Endothelial cell (in vitro differentiated cells): ENCODE data around the gene DRD1. TPM values are rescaled to one million over a fixed set of nuclear protein-coding genes. Genes with fewer than 3 reads are reported as not detected.
"Not testable (repeated sequence)": the region's sequence is repeated elsewhere in the genome, so short reads cannot be mapped to it uniquely, and the experiment has no call there.

Experiments used
- DNase-seq: peaks from one replicate; pipeline ENCODE4 v3.0.0; 2021; ENCODE audit warnings: low spot score
- H3K27ac Mint-ChIP-seq: one replicate; pipeline ENCODE4 v1.8.0; 2021; ENCODE audit warnings: mixed read lengths, inconsistent platforms; ENCODE audit not compliant: unreplicated experiment
- H3K27me3 Mint-ChIP-seq: one replicate; pipeline ENCODE4 v1.8.0; 2021; ENCODE audit warnings: mild to moderate bottlenecking, moderate library complexity, mixed read lengths, inconsistent platforms; ENCODE audit not compliant: unreplicated experiment
- H3K36me3 Mint-ChIP-seq: one replicate; pipeline ENCODE4 v1.8.0; 2021; ENCODE audit warnings: mild to moderate bottlenecking, low read depth, mixed read lengths, inconsistent platforms; ENCODE audit not compliant: unreplicated experiment
- H3K4me1 Mint-ChIP-seq: one replicate; pipeline ENCODE4 v1.8.0; 2021; ENCODE audit warnings: mild to moderate bottlenecking, mixed read lengths, inconsistent platforms; ENCODE audit not compliant: unreplicated experiment
- H3K4me3 Mint-ChIP-seq: one replicate; pipeline ENCODE4 v1.8.0; 2021; ENCODE audit warnings: mild to moderate bottlenecking, mixed read lengths, inconsistent platforms; ENCODE audit not compliant: unreplicated experiment
- H3K9me3 Mint-ChIP-seq: one replicate; pipeline ENCODE4 v1.8.0; 2021; ENCODE audit warnings: mixed read lengths, inconsistent platforms; ENCODE audit not compliant: unreplicated experiment
- total RNA-seq: library from RNA; stranded (reverse); fragmentation: NEBNext Ultra II Directional; extraction: Animal tissue kit (Norgen Biotek cat#: 25700); gene quantifications from one replicate; pipeline ENCODE4 v1.2.1, GENCODE V29; 2021; ENCODE audit not compliant: unreplicated experiment
- TF ChIP-seq, protein P1 (sequence below): fragments of 200-600 bp; sonication (generic); IDR thresholded peaks from one replicate; pipeline ENCODE4 v1.5.0; 2021; ENCODE audit warnings: antibody characterized with exemption; ENCODE audit not compliant: unreplicated experiment

DRD1 gene
- total RNA-seq, 1 donor from 2014 or later = 0.18 TPM

GRCh38 chr5:175410926-175411325 is 33.1 kb downstream of the DRD1 start:
- H3K36me3 Mint-ChIP-seq = no peaks in the 10 kb centered on the region
- no peaks in the 10 kb centered on the region for H3K4me1 Mint-ChIP-seq
- H3K27me3 Mint-ChIP-seq = no peaks in the 10 kb centered on the region
- H3K27ac Mint-ChIP-seq = no peak overlapping the region
- no peaks in the 10 kb centered on the region for H3K9me3 Mint-ChIP-seq
- DNase-seq = no peak
- H3K4me3 Mint-ChIP-seq = no peak overlapping the region
- TF ChIP-seq, protein P1, sequence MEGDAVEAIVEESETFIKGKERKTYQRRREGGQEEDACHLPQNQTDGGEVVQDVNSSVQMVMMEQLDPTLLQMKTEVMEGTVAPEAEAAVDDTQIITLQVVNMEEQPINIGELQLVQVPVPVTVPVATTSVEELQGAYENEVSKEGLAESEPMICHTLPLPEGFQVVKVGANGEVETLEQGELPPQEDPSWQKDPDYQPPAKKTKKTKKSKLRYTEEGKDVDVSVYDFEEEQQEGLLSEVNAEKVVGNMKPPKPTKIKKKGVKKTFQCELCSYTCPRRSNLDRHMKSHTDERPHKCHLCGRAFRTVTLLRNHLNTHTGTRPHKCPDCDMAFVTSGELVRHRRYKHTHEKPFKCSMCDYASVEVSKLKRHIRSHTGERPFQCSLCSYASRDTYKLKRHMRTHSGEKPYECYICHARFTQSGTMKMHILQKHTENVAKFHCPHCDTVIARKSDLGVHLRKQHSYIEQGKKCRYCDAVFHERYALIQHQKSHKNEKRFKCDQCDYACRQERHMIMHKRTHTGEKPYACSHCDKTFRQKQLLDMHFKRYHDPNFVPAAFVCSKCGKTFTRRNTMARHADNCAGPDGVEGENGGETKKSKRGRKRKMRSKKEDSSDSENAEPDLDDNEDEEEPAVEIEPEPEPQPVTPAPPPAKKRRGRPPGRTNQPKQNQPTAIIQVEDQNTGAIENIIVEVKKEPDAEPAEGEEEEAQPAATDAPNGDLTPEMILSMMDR = no peak

DNA sequence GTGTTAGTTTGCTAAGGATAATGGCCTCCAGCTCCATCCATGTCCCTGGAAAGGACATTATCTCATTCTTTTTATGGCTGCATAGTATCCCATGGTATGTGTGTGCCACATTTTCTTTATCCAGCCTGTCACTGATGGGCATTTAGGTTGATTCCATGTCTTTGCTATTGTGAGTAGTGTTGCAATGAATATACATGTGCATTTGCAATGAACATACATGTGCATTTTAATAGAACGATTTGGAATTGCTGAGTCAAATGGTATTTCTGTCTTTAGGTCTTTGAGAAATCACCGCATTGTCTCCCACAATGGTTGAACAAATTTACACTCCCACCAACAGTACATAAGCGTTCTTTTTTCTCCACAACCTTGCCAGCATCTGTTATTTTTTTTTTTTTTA is 37.7 kb downstream of the DRD1 start:
- DNase-seq = no peak
- no peaks in the 10 kb centered on the region for H3K36me3 Mint-ChIP-seq
- H3K9me3 Mint-ChIP-seq = no peaks in the 10 kb centered on the region
- no peak overlapping the region for H3K4me3 Mint-ChIP-seq
- H3K27me3 Mint-ChIP-seq = no peaks in the 10 kb centered on the region
- TF ChIP-seq, protein P1 = no peak
- H3K27ac Mint-ChIP-seq = no peak overlapping the region
- H3K4me1 Mint-ChIP-seq = no peaks in the 10 kb centered on the region

DNA sequence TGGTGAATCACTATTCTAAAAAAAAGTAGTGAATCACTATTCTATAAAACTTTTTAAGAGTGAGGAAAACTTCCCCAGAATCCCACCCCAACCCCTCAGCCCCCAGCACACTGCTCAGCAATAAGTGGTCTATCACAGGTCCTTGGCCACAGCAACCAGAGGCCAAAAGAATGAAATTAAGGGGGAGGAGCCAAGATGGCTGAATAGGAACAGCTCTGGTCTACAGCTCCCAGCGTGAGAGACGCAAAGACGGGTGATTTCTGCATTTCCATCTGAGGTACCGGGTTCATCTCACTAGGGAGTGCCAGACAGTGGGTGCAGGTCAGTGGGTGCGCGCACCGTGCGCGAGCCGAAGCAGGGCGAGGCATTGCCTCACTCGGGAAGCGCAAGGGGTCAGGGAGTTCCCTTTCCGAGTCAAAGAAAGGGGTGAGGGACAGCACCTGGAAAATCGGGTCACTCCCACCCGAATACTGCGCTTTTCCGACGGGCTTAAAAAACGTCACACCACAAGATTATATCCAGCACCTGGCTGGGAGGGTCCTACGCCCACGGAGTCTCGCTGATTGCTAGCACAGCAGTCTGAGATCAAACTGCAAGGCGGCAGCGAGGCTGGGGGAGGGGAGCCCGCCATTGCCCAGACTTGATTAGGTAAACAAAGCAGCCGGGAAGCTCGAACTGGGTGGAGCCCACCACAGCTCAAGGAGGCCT is 46.2 kb downstream of the DRD1 start:
- H3K27me3 Mint-ChIP-seq, H3K27ac Mint-ChIP-seq, DNase-seq, H3K4me3 Mint-ChIP-seq, H3K9me3 Mint-ChIP-seq, H3K36me3 Mint-ChIP-seq, H3K4me1 Mint-ChIP-seq: not testable (repeated sequence)

- H3K4me1 Mint-ChIP-seq, H3K36me3 Mint-ChIP-seq, H3K27ac Mint-ChIP-seq, H3K27me3 Mint-ChIP-seq, H3K9me3 Mint-ChIP-seq, DNase-seq, H3K4me3 Mint-ChIP-seq: not testable (repeated sequence)
Measured at GRCh38 chr5:175395430-175395829, 48.6 kb downstream of the DRD1 start.

DNA sequence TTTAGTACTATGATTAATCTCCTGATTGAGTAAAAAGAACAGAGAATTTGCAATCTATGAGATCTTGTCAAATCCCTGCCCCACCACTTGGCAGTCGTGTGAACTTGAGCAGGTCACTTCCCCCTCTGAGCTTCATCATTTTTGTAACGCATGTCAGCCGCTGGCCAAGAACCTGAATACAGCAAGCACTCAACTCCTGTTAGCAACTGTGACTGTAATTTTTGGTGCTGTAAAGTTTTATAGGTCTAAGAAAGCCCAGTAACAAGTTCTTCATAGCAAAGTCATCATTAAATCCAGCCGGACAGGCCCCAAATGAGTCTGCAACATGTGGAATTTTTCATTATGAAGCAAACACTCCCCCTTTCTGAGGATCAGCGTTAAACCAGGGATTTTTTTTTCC is 49.4 kb downstream of the DRD1 start:
- H3K9me3 Mint-ChIP-seq = no peaks in the 10 kb centered on the region
- no peak overlapping the region for H3K4me3 Mint-ChIP-seq
- no peak overlapping the region for H3K27ac Mint-ChIP-seq
- no peaks in the 10 kb centered on the region for H3K36me3 Mint-ChIP-seq
- DNase-seq = no peak
- TF ChIP-seq, protein P1 = no peak
- H3K4me1 Mint-ChIP-seq = no peaks in the 10 kb centered on the region
- no peaks in the 10 kb centered on the region for H3K27me3 Mint-ChIP-seq

- Mint-ChIP-seq H3K27me3 (no peaks in the 10 kb centered on the region), H3K36me3 (no peaks in the 10 kb centered on the region), H3K9me3 (no peaks in the 10 kb centered on the region), H3K4me3 (no peak overlapping the region), H3K4me1 (no peaks in the 10 kb centered on the region), H3K27ac (no peak overlapping the region)
- DNase-seq = no peak
- TF ChIP-seq, protein P1 = no peak
Measured at GRCh38 chr5:175393897-175394296, 50.1 kb downstream of the DRD1 start.
